A549 treated with CpdA at 1 μM for 4 hours (cell line): ENCODE results near the gene KCNJ3. TPM values are rescaled to one million over a fixed set of nuclear protein-coding genes. Genes with fewer than 3 reads are reported as not detected.

Experiments used
- total RNA-seq: library from RNA; stranded (reverse); fragments of 200-300 nt; extraction: Qiagen RNA extraction; gene quantifications from 5 replicates; pipeline ENCODE4 v1.2.3, GENCODE V29; 2022; ENCODE audit warnings: low read depth

Gene KCNJ3, protein sequence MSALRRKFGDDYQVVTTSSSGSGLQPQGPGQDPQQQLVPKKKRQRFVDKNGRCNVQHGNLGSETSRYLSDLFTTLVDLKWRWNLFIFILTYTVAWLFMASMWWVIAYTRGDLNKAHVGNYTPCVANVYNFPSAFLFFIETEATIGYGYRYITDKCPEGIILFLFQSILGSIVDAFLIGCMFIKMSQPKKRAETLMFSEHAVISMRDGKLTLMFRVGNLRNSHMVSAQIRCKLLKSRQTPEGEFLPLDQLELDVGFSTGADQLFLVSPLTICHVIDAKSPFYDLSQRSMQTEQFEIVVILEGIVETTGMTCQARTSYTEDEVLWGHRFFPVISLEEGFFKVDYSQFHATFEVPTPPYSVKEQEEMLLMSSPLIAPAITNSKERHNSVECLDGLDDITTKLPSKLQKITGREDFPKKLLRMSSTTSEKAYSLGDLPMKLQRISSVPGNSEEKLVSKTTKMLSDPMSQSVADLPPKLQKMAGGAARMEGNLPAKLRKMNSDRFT
- total RNA-seq: not detected in 5 replicates

GRCh38 chr2:154698296-154698720 is at the start of gene KCNJ3:
TSS of gene KCNJ3 (plus strand) at chr2:154698695. CDS start at chr2:154698776, 81 bp downstream.

